Activated T-cell treated with anti-CD3 and anti-CD28 coated beads, Interleukin-2, amount 50 U/mL, for 4 hours (primary cell): Measurements from ENCODE around the gene FCSK. TPM values are rescaled to one million over a fixed set of nuclear protein-coding genes. Genes with fewer than 3 reads are reported as not detected.
"Not testable (repeated sequence)": the region's sequence is repeated elsewhere in the genome, so short reads cannot be mapped to it uniquely, and the experiment has no call there.

Experiments used
- ATAC-seq, 2 donors: fragments of 200-7000 bp; cut with Tn5 transposase; one replicate each; pipeline ENCODE4 v1.10.0; 2021
- DNase-seq: peaks from one replicate; pipeline ENCODE4 v3.0.0-alpha.2; 2020
- H3K27me3 Mint-ChIP-seq: one replicate; pipeline ENCODE4 v1.8.0; 2021; ENCODE audit warnings: low read depth, mixed read lengths
- H3K36me3 Mint-ChIP-seq: one replicate; pipeline ENCODE4 v1.8.0; 2022; ENCODE audit warnings: mixed read lengths; ENCODE audit not compliant: insufficient read depth
- H3K4me1 Mint-ChIP-seq: one replicate; pipeline ENCODE4 v1.8.0; 2021; ENCODE audit warnings: low read depth, mixed read lengths
- H3K4me3 Mint-ChIP-seq: one replicate; pipeline ENCODE4 v1.8.0; 2021; ENCODE audit warnings: mild to moderate bottlenecking, moderate library complexity, mixed read lengths
- H3K9me3 Mint-ChIP-seq: one replicate; pipeline ENCODE4 v1.8.0; 2021; ENCODE audit warnings: mixed read lengths
- total RNA-seq, 3 donors: library from RNA; stranded (reverse); gene quantifications; one replicate each; pipeline ENCODE4 v1.2.1, GENCODE V29; 2021

The FCSK gene
- 10 to 100 TPM; 17.7 to 20.5 (median 19.2) TPM for total RNA-seq

DNA sequence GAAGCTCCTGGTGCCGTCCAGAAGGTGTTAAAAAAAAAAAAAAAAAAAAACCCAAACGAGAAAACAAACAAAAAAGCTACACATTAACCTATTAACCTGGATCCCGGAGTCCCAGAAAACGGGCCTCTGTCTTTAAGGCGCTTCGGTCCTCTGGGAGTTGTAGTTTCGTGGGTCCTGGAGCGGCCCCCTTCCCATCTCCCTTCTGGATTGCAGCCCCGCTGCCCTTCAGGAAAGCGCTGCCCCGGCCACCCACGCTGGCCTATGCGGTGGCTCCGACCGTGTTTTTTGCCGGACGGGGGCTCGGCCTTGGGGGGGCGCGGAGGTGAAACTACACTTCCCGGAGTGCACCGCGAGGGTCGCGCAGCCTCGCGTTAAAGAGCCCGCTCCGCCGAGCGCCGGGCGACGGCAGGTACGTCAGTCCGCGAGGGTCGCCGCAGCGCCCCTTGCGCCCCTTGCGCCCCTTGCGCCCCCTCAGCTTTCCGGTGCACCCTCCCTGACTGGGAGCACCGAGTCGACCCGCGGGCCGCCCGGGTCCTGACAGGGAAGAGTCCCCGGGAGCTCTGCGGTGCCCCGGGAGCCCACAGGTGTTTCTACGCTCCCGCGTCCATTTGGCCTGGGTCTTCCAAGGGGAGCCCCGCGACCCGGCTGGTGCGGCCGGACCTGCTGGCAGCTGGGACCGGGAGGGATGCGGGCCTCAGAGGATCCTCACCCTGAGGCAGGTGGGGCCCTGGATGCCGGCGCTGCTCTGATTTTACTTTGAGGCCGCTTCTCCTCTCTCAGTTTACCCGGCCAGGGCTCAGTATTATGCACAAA lies at the start of gene FCSK:
FCSK (plus strand) TSS at position 374 of the 813 bp plus-strand sequence. CDS start 8,596 bp downstream, outside the sequence.
- H3K9me3 Mint-ChIP-seq = no peaks in the 10 kb centered on the region

DNA sequence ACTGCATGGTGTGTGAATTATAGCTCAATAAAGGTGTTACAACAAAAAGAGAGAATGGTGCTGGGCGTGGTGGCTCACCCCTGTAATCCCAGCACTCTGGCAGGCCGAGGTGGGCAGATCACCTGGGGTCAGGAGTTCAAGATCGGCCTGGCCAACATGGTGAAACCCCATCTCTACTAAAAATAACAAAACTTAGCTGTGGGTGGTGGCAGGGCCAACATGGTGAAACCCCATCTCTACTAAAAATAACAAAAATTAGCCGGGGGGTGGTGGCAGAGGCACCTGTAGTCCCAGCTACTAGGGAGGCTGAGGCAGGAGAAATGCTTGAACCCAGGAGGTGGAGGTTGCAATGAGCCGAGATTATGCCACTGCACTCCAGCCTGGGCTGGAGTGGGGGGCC lies 48.3 kb upstream of the FCSK start:
- H3K9me3 Mint-ChIP-seq = not testable (repeated sequence)

More for the DNA sequence above, at the start of gene FCSK:
- peak; percentile 61 for DNase-seq
- Mint-ChIP-seq H3K4me3 (peak within 1 kb of the TSS; percentile 90), H3K4me1 (peaks cover 18% of the 10 kb centered on the region), H3K27me3 (no peaks in the 10 kb centered on the region), H3K36me3 (no peaks in the 10 kb centered on the region)
- ATAC-seq = peak; percentile 94 to 98

DNA sequence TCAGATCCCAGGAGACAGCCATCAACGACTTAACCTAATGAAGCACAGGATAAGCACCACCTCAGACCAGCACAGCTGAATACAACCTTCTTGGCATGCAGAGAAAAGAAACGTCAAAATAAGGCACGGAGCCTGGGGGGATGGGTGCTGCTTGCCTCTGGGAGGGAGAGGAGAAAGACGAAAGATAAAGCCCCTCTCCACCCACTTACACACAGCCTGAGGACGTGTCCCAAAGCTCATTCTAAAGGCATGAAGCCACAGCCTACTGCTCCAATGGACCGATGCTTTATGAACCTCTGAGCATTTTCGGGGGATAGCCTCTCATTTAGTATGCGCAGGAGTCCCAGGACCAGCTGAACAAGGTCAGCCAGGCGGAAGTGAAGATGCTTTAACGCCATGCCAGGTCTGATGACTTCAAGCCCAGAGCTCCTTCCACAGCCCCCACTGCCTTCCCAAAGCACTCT lies 46.6 kb upstream of the FCSK start:
- no peak for ATAC-seq
- Mint-ChIP-seq H3K4me1 (peaks cover 49% of the 10 kb centered on the region), H3K9me3 (no peaks in the 10 kb centered on the region), H3K4me3 (no peak overlapping the region), H3K27me3 (no peaks in the 10 kb centered on the region), H3K36me3 (peaks cover 11% of the 10 kb centered on the region)
- DNase-seq = no peak

More for the DNA sequence above, 48.3 kb upstream of the FCSK start:
- not testable (repeated sequence) for ATAC-seq, H3K4me3 Mint-ChIP-seq, DNase-seq, H3K36me3 Mint-ChIP-seq, H3K27me3 Mint-ChIP-seq
- H3K4me1 Mint-ChIP-seq = peaks cover 50% of the 10 kb centered on the region

DNA sequence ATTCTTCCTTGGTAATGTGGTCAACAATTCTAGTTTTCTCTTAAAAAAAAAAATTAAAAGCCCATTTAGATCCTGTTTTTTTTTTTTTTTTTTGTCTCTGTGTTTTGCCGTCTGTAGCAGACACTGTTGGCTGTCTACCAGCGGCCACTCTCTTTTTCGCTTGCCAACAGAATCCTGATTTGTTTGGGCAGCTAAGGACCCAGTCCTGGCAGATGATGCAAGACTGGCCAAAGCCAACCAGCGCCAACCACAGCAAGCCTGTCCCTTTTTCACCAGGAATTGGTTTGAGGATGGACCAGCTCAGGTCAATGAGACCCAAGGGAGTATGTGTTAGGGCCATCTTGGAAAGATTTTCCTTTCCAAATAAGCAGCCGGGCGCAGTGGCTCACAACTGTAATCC lies 43.7 kb upstream of the FCSK start:
- H3K9me3 Mint-ChIP-seq = no peaks in the 10 kb centered on the region
- no peaks in the 10 kb centered on the region for H3K27me3 Mint-ChIP-seq
- no peak overlapping the region for H3K4me3 Mint-ChIP-seq
- no peak for ATAC-seq
- DNase-seq = no peak
- peaks cover 12% of the 10 kb centered on the region for H3K36me3 Mint-ChIP-seq
- peaks cover 27% of the 10 kb centered on the region for H3K4me1 Mint-ChIP-seq

DNA sequence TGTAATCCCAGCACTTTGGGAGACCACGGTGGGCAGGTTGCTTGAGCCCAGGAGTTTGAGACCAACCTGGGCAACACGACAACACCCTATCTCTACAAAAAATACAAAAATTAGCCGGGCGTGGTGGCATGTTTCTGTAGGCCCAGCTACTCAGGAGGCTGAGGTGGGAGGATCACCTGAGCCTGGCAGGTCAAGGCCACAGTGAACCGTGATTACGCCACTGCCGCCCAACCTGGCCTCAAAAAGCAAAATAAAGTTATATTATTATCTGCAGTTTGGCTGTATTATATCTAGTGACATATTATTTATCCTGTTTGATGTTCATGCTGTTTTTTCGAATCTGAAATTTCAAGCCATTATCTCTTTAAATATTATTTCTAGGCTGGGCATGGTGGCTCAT lies 42.0 kb upstream of the FCSK start:
- Mint-ChIP-seq H3K4me1 (peaks cover 22% of the 10 kb centered on the region), H3K9me3 (no peaks in the 10 kb centered on the region), H3K27me3 (no peaks in the 10 kb centered on the region), H3K4me3 (no peak overlapping the region), H3K36me3 (peaks cover 8% of the 10 kb centered on the region)
- ATAC-seq (no peak), DNase-seq (no peak)

DNA sequence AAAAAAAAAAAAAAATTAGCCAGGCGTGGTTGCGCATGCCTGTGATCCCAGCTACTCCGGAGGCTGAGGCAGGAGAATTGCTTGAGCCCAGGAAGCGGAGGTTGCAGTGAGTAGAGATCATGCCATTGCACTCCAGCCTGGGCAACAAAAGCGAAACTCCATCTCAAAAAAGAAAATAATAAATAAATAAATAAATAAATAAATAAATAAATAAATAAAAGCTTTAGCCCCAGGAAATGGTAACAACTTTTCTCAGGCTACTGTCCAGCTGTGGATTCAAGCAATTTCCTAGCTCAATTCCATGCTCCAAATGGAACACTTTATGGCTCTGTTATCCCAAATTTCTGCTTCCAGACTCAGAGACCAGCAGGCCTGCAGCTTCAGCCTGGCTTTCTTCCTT lies 40.8 kb upstream of the FCSK start:
- H3K4me3 Mint-ChIP-seq, H3K36me3 Mint-ChIP-seq, H3K9me3 Mint-ChIP-seq, ATAC-seq, H3K27me3 Mint-ChIP-seq, DNase-seq: not testable (repeated sequence)
- peaks cover 21% of the 10 kb centered on the region for H3K4me1 Mint-ChIP-seq

DNA sequence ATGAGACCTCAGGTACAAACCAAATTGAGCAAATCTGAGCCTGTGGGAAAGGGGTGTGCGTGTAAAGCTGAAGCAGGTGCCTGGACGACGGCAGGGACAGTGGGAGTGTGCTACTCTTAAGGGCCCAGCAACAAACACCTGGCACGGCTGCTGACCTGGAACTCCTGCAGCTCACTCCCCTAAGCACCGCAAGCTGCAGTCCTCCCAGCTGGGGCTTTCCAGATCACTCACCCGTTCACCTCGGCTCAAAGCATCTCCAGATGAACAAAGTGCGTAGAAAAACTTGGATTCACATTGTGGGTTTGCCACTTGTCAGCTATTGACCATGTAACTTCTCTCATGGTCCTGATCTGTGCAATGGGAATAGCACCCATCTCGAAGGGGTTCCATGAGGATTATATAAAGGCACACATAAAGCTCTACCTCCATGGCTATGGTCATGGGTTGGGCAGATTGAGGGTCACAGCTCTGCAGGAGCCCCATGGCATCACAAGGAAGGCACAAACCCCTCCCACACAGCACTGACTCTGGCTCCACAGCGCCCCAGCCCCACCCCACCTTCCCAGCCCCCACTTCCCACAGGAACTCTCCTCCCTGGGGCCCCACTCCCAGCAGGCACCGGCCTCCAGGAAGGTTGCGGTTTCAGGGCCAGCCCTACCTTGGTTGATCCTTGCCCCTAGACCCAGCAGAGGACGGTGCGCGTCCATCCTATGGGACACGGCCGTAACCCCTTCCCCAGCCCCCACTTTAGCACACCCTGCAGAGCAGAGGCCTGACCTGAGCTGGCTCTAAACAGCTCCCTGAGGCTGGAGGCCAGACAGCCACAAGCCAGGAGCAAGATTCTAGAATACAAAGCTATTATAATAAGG lies 37.4 kb upstream of the FCSK start:
- H3K4me3 Mint-ChIP-seq = no peak overlapping the region
- ATAC-seq (no peak), DNase-seq (no peak)
- H3K36me3 Mint-ChIP-seq = peaks cover 5% of the 10 kb centered on the region
- no peaks in the 10 kb centered on the region for H3K9me3 Mint-ChIP-seq
- no peaks in the 10 kb centered on the region for H3K27me3 Mint-ChIP-seq
- peaks cover 40% of the 10 kb centered on the region for H3K4me1 Mint-ChIP-seq

DNA sequence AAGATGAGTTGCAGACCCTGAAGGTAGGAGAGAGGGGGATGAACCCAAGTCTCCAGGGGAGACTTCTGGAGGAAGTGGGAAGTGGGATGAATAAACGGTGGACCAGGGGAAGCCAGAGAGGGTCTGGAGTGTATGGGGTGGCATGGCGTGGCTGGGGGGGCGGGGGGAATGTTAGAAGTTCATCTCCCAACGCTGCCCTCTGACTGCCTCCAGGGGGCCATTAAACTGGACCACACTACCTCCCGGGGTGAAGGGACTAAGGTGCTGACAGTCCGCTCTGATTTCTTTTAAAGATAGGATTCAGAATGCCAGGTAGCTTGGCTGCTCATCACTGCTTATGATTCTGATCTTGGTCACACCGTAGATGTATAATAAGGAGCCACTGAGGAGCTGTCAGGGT lies 36.7 kb upstream of the FCSK start:
- DNase-seq (no peak), ATAC-seq (no peak)
- Mint-ChIP-seq H3K4me1 (peaks cover 40% of the 10 kb centered on the region), H3K27me3 (no peaks in the 10 kb centered on the region), H3K4me3 (no peak overlapping the region), H3K36me3 (peaks cover 3% of the 10 kb centered on the region), H3K9me3 (no peaks in the 10 kb centered on the region)

DNA sequence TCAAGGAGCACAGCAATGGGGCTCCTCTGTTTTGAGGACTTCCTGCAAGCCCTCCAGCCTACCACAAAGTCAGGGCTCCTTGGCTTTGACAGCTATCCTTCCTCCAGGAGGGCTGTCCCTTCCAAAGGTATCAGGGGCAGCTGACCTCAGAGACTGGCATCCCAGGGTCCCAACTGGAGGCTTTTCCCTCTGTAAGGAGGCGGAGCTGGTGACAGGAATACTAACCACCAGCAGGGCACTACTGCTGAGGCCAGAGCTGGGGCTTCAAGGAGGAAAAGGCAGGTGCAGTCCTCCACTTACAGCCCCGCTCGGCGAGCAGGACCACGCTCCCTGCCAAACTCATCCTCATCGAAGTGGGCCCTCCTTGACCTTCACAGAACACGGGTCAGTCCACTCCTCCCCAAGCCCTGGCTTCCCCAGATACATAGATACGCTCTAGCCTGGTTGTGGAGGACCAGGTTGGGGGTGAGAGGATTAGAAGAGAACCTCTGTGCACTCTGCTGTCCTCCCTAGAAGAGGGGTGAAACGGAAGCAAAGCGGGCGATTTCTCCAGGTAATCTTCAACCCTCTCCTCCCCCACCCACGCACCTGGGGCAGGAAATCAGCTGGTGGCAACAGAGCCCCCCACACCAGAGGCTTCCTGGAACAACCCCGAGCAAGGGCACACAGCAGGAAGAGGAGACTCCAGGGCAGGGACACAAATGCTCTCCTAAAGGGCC lies 36.0 kb upstream of the FCSK start:
- Mint-ChIP-seq H3K27me3 (no peaks in the 10 kb centered on the region), H3K4me1 (peaks cover 42% of the 10 kb centered on the region), H3K9me3 (no peaks in the 10 kb centered on the region), H3K4me3 (peak overlapping the region; percentile 58), H3K36me3 (peaks cover 3% of the 10 kb centered on the region)
- DNase-seq = peak; percentile 30
- peak; percentile 37 to 44 for ATAC-seq

DNA sequence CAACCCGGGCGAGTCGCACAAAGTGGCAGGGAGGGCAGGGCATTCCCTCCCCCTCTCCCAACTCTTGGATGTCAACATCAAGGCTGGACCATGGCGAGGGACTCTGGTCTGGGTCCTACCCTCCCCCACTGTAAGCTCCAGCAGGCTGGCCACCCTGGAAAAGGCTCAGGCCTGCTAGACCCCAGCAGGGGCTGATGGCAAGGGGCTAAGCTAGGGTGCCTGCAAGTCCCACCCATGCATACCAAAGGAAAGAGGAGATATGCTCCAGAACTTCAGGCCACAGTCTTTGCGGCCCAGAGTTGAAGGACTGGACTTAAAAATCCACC lies 35.4 kb upstream of the FCSK start:
- H3K36me3 Mint-ChIP-seq = peaks cover 3% of the 10 kb centered on the region
- H3K9me3 Mint-ChIP-seq = no peaks in the 10 kb centered on the region
- ATAC-seq = peak; percentile 17 to 27
- peaks cover 42% of the 10 kb centered on the region for H3K4me1 Mint-ChIP-seq
- H3K27me3 Mint-ChIP-seq = no peaks in the 10 kb centered on the region
- DNase-seq = no peak
- H3K4me3 Mint-ChIP-seq = peak overlapping the region; percentile 58

DNA sequence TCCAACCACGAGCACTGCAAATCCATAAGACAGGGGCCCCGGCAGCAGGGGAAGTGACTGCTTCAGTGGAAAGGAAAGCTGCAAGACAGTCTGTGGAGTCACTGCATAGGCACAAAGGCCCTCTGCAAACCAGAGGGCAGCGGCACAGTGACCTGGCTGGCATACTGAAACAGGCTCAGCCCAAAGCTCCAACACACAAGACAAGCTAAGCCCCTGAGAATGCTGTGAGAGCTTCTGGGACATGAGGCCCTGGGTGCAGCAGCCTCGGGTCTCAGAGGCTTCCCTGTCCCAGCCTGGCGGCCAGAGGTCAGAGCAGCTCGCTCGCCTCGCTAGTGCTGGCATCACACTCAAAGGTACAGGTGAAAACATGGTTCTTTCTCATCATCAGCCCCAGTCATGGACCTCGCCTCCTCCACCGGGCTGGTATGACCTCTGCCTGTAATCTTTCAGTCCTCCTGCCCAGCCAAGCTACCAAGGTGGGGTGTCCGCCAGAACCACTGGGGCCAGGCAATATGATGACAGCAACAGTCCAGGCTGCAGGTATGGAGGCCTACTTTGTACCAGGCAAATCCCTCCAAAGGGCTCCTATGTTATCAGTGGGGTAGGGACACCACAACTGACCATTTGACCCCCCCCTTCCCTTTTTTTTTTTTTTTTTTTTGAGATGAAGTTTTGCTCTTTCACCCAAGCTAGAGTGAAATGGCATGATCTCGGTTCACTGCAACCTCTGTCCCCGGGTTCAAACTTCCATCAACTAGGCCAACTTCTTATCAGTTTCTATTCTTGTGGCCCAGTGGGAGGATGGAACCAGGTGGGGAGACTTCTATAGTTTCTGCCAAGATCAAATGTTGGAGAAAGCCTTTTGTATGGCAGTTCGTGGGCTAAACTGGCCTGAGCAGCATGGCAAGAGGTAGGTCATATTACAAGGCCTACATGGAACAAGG lies 34.7 kb upstream of the FCSK start:
- Mint-ChIP-seq H3K36me3 (peaks cover 2% of the 10 kb centered on the region), H3K4me1 (peaks cover 40% of the 10 kb centered on the region), H3K27me3 (no peaks in the 10 kb centered on the region), H3K9me3 (no peaks in the 10 kb centered on the region), H3K4me3 (no peak overlapping the region)
- peak; percentile 23 to 32 for ATAC-seq
- no peak for DNase-seq

DNA sequence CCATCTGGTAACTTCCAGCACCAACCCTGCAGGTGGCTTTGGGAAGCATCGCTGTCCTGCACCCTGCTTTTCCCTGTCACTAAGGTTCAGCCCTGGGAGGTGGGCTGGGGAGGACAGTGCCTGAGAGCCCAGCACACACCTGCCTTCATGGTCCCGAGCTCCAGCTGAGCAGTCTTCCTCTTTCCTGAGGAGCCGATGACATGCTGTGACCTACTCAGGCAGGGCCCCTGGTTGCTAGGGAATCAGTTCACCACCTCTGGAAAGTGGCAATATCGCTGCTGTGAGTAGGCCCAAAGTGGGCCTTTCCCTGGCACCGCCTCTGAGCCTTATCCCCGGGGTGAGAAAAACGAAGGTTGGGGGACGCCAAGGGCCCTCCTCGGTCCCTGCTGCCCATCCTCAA lies 33.4 kb upstream of the FCSK start:
- Mint-ChIP-seq H3K36me3 (peaks cover 2% of the 10 kb centered on the region), H3K4me3 (no peak overlapping the region), H3K9me3 (no peaks in the 10 kb centered on the region), H3K27me3 (no peaks in the 10 kb centered on the region), H3K4me1 (peaks cover 39% of the 10 kb centered on the region)
- ATAC-seq (no peak), DNase-seq (no peak)

DNA sequence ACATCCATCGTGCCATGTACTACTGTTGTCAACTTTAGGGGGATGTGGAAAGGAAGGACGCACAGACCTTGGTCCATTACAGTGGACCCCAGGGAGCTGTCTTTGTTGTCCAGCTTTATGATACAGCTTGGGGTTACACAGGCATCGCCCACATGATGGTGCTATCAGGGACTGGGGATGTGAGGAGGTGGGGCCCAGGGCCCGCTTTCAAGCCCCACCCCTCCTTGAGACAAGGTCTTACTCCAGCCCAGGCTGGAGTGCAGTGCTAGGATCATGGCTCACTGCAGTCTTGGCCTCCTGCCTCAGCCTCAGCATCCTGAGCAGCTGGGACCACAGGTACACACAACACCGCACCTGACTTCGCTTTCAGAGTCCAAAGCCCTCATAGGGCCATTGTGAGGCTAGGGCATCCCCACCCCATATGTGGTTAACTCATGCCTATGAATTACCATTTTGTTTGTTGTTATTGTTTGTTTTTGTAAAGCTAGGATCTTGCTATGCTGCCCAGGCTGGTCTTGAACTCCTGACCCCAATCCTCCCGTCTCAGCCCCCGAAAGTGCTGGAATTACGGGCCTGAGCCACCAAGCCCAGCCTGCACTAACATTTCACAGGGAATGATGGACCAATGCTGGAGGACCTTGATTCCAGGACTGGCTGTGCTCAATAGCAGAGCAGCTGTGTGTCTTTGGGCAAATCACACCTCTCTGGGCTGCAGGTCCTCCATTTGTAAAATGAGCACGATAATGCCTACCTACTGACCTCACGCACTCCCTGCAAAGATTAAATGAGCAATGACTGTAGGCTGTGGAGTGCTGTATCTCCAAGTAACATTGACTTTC lies 32.7 kb upstream of the FCSK start:
- no peaks in the 10 kb centered on the region for H3K27me3 Mint-ChIP-seq
- no peak overlapping the region for H3K4me3 Mint-ChIP-seq
- no peaks in the 10 kb centered on the region for H3K9me3 Mint-ChIP-seq
- no peak for ATAC-seq
- peaks cover 2% of the 10 kb centered on the region for H3K36me3 Mint-ChIP-seq
- peaks cover 38% of the 10 kb centered on the region for H3K4me1 Mint-ChIP-seq
- no peak for DNase-seq
